Measurements from ENCODE around the gene ARHGAP29. TPM values are rescaled to one million over a fixed set of nuclear protein-coding genes. Genes with fewer than 3 reads are reported as not detected.

ARHGAP29 gene
- polyA plus RNA-seq, 4 donors = 0.22 to 7.0 (median 3.6) TPM

GRCh38 chr1:94130851-94131595 is 106.4 kb downstream of the ARHGAP29 start:
- H3K4me3 ChIP-seq (ENCODE audit: low read depth in 1 of 3, low read length in 3 of 3) = no peak overlapping the region
- peaks cover 0 to 2% (median 0%) of the 10 kb centered on the region in 3 donors for H3K4me1 ChIP-seq (ENCODE audit: control insufficient read depth in 3 of 3, insufficient read depth in 2 of 3, low read depth in 1 of 3, low read length in 2 of 3)
- 72 to 75% (median 74%) methylated on average over 8 of the region's 8 CpGs for WGBS, 3 donors
- H3K27me3 ChIP-seq (ENCODE audit: control insufficient read depth in 3 of 3, insufficient read depth in 3 of 3, low read length in 3 of 3) = no peaks in the 10 kb centered on the region
- H3K27ac ChIP-seq (ENCODE audit: low read depth in 1 of 3, low read length in 2 of 3) = no peak overlapping the region
- FAIRE-seq (no peak), DNase-seq (no peak)
- H3K36me3 ChIP-seq (ENCODE audit: control insufficient read depth in 3 of 3, insufficient read depth in 2 of 3, low read depth in 1 of 3, low read length in 3 of 3) = no peaks in the 10 kb centered on the region
- H3K9me3 ChIP-seq (ENCODE audit: control insufficient read depth in 2 of 2, insufficient read depth in 1 of 2, low read depth in 1 of 2, low read length in 1 of 2) = peaks cover 0 to 7% of the 10 kb centered on the region in 2 donors

- Histone ChIP-seq H3K4me1 (ENCODE audit: control insufficient read depth in 3 of 3, insufficient read depth in 2 of 3, low read depth in 1 of 3, low read length in 2 of 3) (peaks cover 0 to 4% (median 0%) of the 10 kb centered on the region in 3 donors), H3K36me3 (ENCODE audit: control insufficient read depth in 3 of 3, insufficient read depth in 2 of 3, low read depth in 1 of 3, low read length in 3 of 3) (no peaks in the 10 kb centered on the region), H3K4me3 (ENCODE audit: low read depth in 1 of 3, low read length in 3 of 3) (no peak overlapping the region), H3K27me3 (ENCODE audit: control insufficient read depth in 3 of 3, insufficient read depth in 3 of 3, low read length in 3 of 3) (no peaks in the 10 kb centered on the region), H3K9me3 (ENCODE audit: control insufficient read depth in 2 of 2, insufficient read depth in 1 of 2, low read depth in 1 of 2, low read length in 1 of 2) (no peaks in the 10 kb centered on the region), H3K27ac (ENCODE audit: low read depth in 1 of 3, low read length in 2 of 3) (no peak overlapping the region)
- WGBS, 3 donors = 79% methylated on average over 3 of the region's 3 CpGs
- no peak for FAIRE-seq
- no peak for DNase-seq
Measured at GRCh38 chr1:94126651-94127050, 110.7 kb downstream of the ARHGAP29 start.

- Histone ChIP-seq H3K4me3 (ENCODE audit: low read depth in 1 of 3, low read length in 3 of 3) (no peak overlapping the region), H3K36me3 (ENCODE audit: control insufficient read depth in 3 of 3, insufficient read depth in 2 of 3, low read depth in 1 of 3, low read length in 3 of 3) (no peaks in the 10 kb centered on the region), H3K9me3 (ENCODE audit: control insufficient read depth in 2 of 2, insufficient read depth in 1 of 2, low read depth in 1 of 2, low read length in 1 of 2) (no peaks in the 10 kb centered on the region), H3K27me3 (ENCODE audit: control insufficient read depth in 3 of 3, insufficient read depth in 3 of 3, low read length in 3 of 3) (no peaks in the 10 kb centered on the region), H3K27ac (ENCODE audit: low read depth in 1 of 3, low read length in 2 of 3) (no peak overlapping the region), H3K4me1 (ENCODE audit: control insufficient read depth in 3 of 3, insufficient read depth in 2 of 3, low read depth in 1 of 3, low read length in 2 of 3) (peaks cover 0 to 4% (median 0%) of the 10 kb centered on the region in 3 donors)
- FAIRE-seq (no peak), DNase-seq (peak in 1 of 2 donors; percentile 65)
- 39 to 61% (median 44%) methylated on average over 6 of the region's 6 CpGs for WGBS, 3 donors
Measured at GRCh38 chr1:94125551-94126514, 111.6 kb downstream of the ARHGAP29 start.

- H3K4me3 ChIP-seq (ENCODE audit: low read depth in 1 of 3, low read length in 3 of 3) = no peak overlapping the region
- WGBS, 3 donors = 92 to 100% (median 96%) methylated on average over 1 of the region's 1 CpG
- peaks cover 0 to 4% (median 0%) of the 10 kb centered on the region in 3 donors for H3K4me1 ChIP-seq (ENCODE audit: control insufficient read depth in 3 of 3, insufficient read depth in 2 of 3, low read depth in 1 of 3, low read length in 2 of 3)
- no peak for DNase-seq
- no peaks in the 10 kb centered on the region for H3K9me3 ChIP-seq (ENCODE audit: control insufficient read depth in 2 of 2, insufficient read depth in 1 of 2, low read depth in 1 of 2, low read length in 1 of 2)
- no peaks in the 10 kb centered on the region for H3K27me3 ChIP-seq (ENCODE audit: control insufficient read depth in 3 of 3, insufficient read depth in 3 of 3, low read length in 3 of 3)
- no peak for FAIRE-seq
- no peak overlapping the region for H3K27ac ChIP-seq (ENCODE audit: low read depth in 1 of 3, low read length in 2 of 3)
- H3K36me3 ChIP-seq (ENCODE audit: control insufficient read depth in 3 of 3, insufficient read depth in 2 of 3, low read depth in 1 of 3, low read length in 3 of 3) = no peaks in the 10 kb centered on the region
Measured at GRCh38 chr1:94124538-94124937, 112.8 kb downstream of the ARHGAP29 start.

GRCh38 chr1:94122201-94122970 is 115.0 kb downstream of the ARHGAP29 start:
- H3K4me3 ChIP-seq (ENCODE audit: low read depth in 1 of 3, low read length in 3 of 3) = no peak overlapping the region
- H3K4me1 ChIP-seq (ENCODE audit: control insufficient read depth in 3 of 3, insufficient read depth in 2 of 3, low read depth in 1 of 3, low read length in 2 of 3) = peaks cover 0 to 4% (median 0%) of the 10 kb centered on the region in 3 donors
- no peaks in the 10 kb centered on the region for H3K36me3 ChIP-seq (ENCODE audit: control insufficient read depth in 3 of 3, insufficient read depth in 2 of 3, low read depth in 1 of 3, low read length in 3 of 3)
- H3K9me3 ChIP-seq (ENCODE audit: control insufficient read depth in 2 of 2, insufficient read depth in 1 of 2, low read depth in 1 of 2, low read length in 1 of 2) = no peaks in the 10 kb centered on the region
- H3K27me3 ChIP-seq (ENCODE audit: control insufficient read depth in 3 of 3, insufficient read depth in 3 of 3, low read length in 3 of 3) = no peaks in the 10 kb centered on the region
- FAIRE-seq (no peak), DNase-seq (no peak)
- WGBS, 3 donors = 72 to 75% (median 75%) methylated on average over 5 of the region's 5 CpGs
- no peak overlapping the region for H3K27ac ChIP-seq (ENCODE audit: low read depth in 1 of 3, low read length in 2 of 3)

Other genes starting within 250 kb of the ARHGAP29 start
- gene ABCA4, start 116.4 kb downstream of the ARHGAP29 start, polyA plus RNA-seq = 1 to 10 TPM; 2.4 to 4.3 (median 3.8) TPM
- 10 to 100 TPM; 31.3 to 58.6 (median 38.2) TPM for gene ABCD3, start 180.8 kb upstream of the ARHGAP29 start, polyA plus RNA-seq